SU-DHL-6 (cell line): ENCODE results near the gene SHLD2.
"Not testable (repeated sequence)": the region's sequence is repeated elsewhere in the genome, so short reads cannot be mapped to it uniquely, and the experiment has no call there.

Experiments used
- CTCF ChIP-seq: fragments of 200-600 bp; sonication (generic); IDR thresholded peaks from one replicate; pipeline ENCODE4 v1.5.1; 2017; ENCODE audit warnings: antibody characterized with exemption, mild to moderate bottlenecking, low read length, moderate library complexity; ENCODE audit not compliant: insufficient read depth, poor library complexity, severe bottlenecking
- EZH2phosphoT487 ChIP-seq: fragments of 200-600 bp; sonication (generic), shearing (Covaris generic); conservative IDR thresholded peaks from 2 replicates; pipeline ENCODE4 v1.6.1; 2018; ENCODE audit warnings: mild to moderate bottlenecking, antibody characterized with exemption, low read length, moderate library complexity, mixed read lengths

GRCh38 chr10:87171670-87172069, 76.7 kb downstream of the SHLD2 start:
- not testable (repeated sequence) for TF ChIP-seq CTCF, EZH2phosphoT487
